Posterior cingulate gyrus (tissue), 11 donors: ENCODE measurements around the gene AKNA.
A peak's percentile ranks its signal among the peaks of the same experiment; 100 is the strongest.

Experiments used
- DNase-seq, 10 donors: peaks; one replicate each; pipeline versions ENCODE4 v3.0.0 to v3.0.0-alpha.2; 2020 to 2021; ENCODE audit warnings: mixed read lengths in 3 of 10
- intact Hi-C: fragments of 100-400 bp; cut with DNase I; formaldehyde crosslinking; loops from one replicate; pipeline ENCODE4 v1.15.1; 2023

The AKNA gene, protein sequence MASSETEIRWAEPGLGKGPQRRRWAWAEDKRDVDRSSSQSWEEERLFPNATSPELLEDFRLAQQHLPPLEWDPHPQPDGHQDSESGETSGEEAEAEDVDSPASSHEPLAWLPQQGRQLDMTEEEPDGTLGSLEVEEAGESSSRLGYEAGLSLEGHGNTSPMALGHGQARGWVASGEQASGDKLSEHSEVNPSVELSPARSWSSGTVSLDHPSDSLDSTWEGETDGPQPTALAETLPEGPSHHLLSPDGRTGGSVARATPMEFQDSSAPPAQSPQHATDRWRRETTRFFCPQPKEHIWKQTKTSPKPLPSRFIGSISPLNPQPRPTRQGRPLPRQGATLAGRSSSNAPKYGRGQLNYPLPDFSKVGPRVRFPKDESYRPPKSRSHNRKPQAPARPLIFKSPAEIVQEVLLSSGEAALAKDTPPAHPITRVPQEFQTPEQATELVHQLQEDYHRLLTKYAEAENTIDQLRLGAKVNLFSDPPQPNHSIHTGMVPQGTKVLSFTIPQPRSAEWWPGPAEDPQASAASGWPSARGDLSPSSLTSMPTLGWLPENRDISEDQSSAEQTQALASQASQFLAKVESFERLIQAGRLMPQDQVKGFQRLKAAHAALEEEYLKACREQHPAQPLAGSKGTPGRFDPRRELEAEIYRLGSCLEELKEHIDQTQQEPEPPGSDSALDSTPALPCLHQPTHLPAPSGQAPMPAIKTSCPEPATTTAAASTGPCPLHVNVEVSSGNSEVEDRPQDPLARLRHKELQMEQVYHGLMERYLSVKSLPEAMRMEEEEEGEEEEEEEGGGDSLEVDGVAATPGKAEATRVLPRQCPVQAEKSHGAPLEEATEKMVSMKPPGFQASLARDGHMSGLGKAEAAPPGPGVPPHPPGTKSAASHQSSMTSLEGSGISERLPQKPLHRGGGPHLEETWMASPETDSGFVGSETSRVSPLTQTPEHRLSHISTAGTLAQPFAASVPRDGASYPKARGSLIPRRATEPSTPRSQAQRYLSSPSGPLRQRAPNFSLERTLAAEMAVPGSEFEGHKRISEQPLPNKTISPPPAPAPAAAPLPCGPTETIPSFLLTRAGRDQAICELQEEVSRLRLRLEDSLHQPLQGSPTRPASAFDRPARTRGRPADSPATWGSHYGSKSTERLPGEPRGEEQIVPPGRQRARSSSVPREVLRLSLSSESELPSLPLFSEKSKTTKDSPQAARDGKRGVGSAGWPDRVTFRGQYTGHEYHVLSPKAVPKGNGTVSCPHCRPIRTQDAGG (N-terminal part only)

DNA sequence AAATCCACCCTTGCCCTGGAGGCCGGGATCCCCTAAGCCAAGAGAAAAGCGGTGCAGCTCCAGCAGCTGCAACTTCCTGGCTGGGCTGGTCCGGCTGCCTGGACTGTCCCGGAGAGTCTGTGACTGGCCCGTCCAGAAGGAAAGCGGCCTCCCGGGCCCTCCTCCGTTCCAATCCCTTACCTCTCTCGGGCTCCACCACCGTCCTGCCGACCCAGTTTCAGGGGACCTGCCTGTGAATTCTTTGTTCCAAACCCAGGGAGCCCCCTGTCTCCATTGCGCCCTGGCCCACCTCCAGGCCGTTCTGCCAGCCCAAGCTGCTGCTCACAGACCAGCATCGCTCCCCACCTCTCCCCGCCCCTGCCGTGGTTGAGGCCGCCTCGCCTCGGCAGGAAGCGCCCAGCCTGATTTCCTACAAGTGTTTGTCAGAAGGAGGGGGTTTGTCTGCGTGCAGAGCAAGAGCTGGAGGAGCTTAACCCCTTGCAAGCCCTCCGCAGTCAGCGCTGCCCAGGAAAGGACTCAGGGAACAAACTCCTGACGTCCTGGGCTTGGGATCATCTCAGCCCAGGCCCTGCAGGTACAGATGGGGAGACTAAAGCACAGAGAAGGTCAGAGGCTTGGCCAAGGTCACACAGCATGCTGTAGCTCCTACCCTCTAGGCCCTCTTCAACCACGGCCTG is at the start of gene AKNA:
Gene AKNA (minus strand): TSS at position 303 of the 677 bp plus-strand sequence. CDS start 6,649 bp downstream, outside the sequence.
- peak; percentile 58 to 96 (median 74) for DNase-seq
- intact Hi-C loops, result no loop called here

DNA sequence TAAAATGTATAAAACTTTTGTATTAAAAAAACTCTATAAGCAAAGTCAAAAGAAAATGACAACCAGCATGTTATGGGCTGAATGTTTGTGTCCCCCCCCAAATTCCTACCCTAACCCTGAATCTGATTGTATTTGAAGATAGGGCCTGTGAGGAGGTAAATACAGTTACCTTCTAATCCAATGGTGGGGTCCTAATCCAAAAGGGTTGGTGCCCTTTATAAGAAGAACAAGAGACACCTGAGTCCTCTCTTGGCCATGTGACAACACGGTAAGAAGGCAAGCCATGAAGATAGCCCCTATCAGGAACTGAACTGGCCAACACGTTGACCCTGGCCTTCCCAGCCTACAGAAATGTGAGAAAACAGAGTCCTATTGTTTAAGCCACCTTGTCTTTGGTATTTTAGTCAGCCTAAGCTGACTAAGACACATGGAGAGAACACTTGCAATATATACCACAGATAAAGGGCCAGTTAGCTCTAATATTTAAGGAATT is 49.7 kb upstream of the AKNA start:
- intact Hi-C loops, result loop anchor here (5.0 kb wide), 1 partner anchor 150 kb away; the partner anchor contains the start of gene ATP6V1G1
- DNase-seq, result no peak

DNA sequence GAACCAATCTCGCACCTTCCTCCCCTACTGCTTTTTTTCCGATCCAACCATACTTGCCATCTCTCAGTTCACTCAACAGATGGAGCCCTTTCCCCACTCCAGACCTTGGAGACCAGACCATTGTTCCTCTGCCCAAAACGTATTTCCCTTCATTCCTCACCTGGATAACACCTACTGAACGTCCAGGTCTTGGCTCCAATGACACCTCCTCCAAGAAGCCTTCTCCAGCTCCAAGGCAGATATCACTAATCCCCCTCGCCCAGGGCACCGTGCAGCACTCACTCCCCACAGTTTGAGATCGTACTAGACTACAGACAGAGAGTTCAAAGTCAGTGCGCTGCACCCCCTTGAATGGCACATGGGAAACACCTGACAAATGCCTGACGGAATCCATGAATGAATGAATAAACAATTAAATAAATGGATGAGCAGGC is 47.1 kb upstream of the AKNA start:
- intact Hi-C loops, result loop anchor here (1.0 to 5.0 kb wide), 3 partner anchors 72 to 218 kb away; partner anchors contain the start of gene ATP6V1G1
- peak in 4 of 10 donors; percentile 14 to 59 (median 34) for DNase-seq

DNA sequence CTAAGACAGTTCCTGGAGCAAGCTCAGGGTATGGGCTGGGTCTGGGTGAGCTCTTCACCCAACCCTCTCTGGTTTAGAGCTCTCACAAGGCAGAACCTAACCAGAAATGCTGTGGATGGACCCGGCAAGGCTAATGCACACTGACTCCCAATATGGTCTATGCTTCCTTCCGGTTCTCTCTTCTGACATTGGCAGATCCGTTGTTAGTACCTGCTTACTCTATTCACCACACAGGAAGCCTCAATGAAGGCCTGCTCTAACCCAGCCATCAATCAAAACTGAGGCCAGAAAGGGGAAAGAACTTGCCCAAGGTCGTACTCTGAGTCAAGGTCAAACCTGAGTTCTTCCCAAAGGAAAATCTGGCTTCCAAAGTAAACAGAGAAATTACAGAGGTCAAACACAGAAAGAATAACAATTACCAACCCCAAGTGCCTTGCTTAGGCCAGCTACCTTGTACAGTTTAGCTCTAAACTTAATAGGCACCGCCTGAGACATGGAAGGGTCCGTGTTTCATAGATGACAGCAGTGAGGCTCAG is 46.0 kb upstream of the AKNA start:
- DNase-seq, result no peak
- intact Hi-C loops, result loop anchor here (1.0 to 2.0 kb wide), 2 partner anchors 73 to 220 kb away; no protein-coding TSS in a partner anchor

DNA sequence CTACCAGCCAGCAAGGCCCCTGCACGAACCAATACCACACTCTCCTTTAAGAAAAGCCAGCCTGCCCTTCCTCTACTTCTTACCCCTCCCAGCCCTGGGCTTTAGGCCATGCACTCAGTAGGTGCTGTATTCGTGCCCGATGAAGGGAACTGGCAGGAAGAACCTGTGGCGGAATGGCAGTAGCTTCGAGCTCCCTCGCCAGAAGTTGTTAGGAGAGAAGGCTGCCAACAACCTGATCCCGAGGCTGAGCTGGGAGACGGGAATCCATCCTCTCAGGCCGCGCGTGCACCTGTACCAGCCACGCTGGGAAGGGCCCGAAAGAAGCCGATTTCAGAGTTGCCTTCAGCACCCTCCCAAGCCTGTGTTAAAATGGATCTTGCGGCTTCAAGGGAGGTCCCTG is 45.3 kb upstream of the AKNA start:
- intact Hi-C loops, result no loop called here
- DNase-seq, result peak in 1 of 10 donors; percentile 73

DNA sequence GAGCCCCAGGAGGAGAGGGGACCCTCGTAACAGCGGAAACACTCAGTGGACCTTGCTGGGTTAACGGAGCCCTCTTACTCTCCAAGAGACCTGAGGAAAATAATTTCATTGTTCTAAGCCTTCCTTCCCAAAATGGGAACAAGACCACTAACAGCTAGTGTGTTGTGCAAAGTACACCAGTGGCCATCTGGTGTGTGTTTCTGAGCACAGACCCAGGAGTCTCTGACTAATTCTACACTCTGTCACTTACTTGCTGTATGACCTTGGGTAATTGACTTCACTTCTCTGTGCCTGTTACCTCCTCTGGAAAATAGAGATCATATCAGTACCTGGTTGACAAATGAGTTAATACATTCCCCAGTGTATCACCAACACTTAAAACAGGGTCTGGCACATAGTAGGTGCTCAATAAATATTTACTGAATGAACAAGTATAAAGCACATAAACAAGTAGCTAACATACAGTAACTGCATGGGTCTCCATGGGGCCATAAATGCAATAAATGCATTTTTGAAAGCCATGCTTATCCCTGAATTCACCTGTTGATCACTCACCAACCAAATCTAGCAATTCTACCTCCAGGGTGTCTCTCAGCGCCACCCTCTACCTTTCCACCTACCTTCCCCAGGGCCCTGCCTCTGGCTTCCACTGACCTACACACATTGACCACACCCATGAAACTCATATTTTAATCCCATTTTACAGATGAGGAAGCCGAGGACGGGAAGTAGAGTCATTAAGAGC is 44.7 kb upstream of the AKNA start:
- no peak for DNase-seq
- intact Hi-C loops, result no loop called here

DNA sequence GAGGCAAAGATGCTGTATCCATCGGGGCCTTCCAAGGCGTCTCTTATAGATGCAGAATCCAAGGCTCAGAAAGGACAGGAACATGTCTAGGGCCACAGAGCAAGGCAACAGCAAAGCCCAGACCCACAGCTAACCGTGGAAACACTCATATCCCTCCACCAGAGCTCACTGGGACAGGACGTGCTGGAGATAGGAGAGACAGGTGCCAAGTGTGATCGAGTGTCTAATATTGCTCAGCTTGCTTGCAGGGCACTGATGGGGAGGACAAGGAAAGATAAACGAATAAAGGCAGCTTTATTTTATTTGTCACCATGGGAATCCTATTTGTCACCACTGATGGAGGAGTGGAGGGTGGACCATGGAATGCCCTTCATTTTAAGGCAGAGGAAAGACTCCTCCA is 44.0 kb upstream of the AKNA start:
- peak in 1 of 10 donors; percentile 16 for DNase-seq
- intact Hi-C loops, result no loop called here

DNA sequence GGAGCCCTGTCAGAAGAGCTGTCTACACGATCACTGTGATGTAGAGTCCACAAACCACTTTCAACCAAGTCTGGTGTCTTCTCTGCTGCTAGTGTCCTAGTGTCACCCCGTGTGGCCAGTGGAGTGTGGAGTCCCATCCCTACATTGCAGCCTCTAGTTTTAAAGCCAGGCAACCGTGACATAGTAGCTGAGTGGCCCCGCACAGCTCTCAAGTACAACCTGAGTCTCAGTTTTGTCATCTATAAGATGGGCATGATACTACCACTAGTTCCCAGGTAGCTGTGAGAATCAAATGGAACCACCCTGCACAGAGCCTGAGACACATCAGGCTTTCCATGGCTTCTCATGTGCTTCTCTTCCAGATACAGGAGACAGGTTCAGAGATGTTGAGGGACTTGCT is 43.2 kb upstream of the AKNA start:
- DNase-seq, result peak in 1 of 10 donors; percentile 55
- intact Hi-C loops, result no loop called here

DNA sequence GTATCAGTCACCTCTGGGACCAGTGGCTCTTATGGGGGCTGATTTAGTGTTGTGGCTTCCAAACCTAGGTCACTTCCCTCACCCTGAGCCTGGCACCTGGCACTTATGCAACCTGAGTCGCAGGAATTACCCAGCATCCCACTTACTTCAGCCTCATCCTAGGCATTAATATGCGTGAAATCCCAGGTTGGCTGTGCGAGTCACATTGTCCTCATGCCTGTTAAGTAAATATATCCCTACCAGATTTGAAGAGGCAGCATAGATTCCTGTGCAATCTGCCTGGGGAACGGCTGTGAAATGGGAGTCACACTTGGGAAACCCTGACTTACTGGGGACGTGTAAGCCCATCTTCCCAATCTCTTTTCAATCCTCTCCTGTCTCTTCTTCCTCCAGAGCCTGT is 42.7 kb upstream of the AKNA start:
- peak in 1 of 10 donors; percentile 24 for DNase-seq
- intact Hi-C loops, result no loop called here

DNA sequence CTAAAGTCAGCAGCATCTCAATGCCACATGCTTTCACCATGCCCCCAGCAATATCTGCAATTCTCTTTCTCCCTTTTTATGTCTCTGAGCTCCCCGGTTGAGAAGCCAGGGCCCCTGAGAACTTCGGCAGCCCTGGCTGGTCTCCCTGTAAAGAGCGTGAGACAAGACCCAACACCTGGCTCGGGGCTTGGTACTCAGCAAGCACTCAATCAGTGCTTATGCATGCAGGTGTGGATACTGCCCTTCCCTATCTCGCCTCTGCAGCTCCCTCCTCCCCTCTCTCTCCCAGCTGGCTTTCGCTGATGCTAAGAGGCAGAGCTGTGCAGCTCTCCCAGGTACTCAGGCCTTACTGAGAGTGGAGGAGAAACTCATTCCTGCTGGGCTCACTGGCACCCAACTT is 41.7 kb upstream of the AKNA start:
- intact Hi-C loops, result no loop called here
- peak in 1 of 10 donors; percentile 60 for DNase-seq

DNA sequence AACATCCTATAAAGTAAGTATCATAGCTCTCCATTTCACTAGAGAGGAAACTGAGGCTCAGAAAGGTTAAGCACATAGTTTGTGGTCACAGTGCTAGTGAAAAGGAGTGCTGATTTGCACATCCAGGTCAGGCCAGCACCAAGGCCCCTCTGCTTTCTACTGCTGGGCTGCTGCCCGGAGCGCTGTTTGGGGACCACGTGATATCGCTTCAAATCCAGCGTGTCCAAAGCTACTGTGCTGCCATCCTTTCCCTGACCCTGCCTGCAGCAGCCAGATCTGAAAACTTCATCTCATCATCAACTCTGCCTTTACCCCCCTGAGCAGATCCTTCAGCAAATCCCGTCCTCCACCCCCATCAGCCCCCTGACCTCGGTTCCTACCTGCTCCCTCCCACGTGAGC is 40.7 kb upstream of the AKNA start:
- intact Hi-C loops, result no loop called here
- DNase-seq, result peak in 2 of 10 donors; percentile 39 to 88

DNA sequence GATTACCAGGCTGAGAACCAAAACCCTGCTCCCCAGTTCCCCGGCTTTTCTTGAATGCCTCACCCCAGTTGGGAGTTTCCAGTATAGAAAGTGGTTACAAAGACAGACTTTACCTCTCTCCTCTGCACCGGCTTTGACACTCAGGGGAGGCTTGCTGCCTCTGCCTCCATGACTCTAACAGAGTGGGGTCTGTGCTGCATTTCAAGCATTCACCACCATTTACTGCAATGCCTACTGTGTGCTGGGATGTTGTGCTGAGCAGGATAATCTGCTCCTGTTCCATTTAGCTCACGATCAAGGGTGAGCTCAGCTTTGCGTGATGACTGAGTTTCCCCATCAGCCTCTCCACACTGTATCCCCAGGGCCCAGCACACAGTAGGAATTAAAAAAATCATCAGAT is 39.9 kb upstream of the AKNA start:
- intact Hi-C loops, result no loop called here
- peak in 1 of 10 donors; percentile 40 for DNase-seq

DNA sequence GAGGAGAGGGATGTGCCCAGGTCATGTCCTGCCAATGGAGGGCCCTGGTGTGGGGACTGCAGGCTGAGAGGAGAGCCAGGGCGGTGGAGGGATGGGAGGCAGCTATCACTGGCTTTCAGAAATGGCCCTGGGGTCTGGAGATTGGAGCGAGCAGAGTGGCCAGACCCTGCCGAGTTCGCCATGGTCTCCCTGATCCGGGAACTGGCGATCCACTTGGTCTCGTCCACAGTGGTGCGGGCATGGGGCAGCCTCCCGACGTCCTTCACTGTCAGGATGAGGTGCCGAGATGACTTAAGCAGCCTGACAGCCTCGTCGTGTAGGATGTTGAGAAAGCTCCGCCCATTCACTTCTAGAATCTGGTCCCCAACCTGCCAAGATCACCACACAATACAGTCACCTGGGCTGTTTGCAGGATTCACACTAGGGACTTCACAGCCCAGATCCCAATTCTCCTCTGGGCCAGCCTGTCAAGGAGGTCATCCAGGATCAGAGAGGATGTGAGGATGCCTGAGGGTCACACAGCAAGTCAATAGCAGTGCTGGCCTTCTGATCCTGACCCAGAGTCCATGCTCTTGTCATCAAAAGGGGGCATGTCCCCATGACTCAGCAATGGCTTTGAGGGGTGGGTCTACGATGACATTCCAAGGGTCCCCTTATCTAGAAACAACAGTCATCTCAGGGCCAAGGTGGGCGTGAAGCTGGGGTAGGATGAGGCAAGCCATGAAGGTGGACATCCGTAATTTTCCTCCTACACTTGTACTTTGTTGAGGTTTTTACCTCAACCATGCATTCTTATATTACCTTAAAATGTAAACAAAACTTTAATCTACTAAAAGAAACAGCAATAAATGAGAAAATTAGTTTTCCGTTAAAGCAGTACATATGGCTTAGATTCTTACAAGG is 38.5 kb upstream of the AKNA start:
- peak in 1 of 10 donors; percentile 75 for DNase-seq
- intact Hi-C loops, result no loop called here

DNA sequence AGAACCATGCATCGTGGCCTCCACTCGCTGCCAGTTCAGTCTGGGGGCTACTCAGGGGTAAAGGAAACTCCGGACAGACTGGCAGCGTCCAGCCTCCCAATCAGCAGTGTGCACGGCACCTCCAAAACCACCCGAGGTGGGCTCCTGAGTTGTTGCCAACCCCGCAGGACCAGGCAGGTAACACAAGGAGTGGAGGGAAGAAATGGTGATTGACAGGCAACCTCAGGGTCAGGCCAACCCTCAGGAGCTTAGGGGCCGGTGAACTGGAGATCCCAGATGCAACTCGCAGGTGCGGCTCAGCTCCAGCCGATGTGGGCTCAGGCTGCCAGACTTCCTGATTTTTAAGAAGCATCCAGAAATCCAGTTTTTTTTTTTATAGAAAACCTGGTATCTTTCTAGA is 37.3 kb upstream of the AKNA start:
- peak in 1 of 10 donors; percentile 45 for DNase-seq
- intact Hi-C loops, result no loop called here

DNA sequence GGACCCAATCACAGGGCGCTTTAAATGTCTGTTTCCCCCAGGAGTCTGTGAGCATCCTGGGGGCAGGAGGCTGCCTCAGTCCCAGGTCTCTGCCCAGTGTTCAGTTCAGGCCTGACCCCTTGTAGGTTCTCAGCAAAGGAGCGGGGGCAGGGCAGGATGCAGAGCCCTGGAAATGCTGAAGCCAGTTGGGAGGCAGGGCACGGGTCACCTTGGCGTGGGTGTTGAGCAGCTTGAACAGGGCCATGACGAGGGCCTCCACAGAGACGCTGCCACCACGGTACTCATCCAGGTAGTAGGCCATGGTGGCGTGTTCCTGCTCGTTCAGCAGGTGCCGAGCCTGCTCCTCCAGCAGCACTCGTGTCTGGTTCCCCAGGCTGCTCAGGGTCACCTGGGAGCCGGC is 36.3 kb upstream of the AKNA start:
- peak in 2 of 10 donors; percentile 60 to 70 for DNase-seq
- intact Hi-C loops, result no loop called here

DNA sequence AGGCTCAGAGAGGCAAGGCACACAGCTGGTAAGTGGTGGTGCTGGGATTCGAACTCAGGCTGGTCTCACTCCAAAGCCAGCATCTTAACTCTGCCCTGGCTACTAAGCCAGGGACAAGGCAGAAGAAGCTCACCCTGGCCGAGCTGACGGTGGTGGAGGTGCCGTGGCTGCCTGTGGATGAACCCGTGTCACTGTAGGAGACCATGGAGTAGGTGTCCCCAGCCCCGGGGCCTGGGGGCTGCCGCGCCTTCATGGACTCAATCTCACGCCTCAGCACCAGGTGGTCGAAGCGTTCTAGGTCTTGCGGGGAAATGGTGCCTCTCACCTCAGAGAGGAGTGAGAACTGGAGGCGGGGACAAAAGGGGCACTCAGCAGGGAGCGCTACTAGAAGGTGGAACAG is 35.4 kb upstream of the AKNA start:
- peak in 1 of 10 donors; percentile 74 for DNase-seq

DNA sequence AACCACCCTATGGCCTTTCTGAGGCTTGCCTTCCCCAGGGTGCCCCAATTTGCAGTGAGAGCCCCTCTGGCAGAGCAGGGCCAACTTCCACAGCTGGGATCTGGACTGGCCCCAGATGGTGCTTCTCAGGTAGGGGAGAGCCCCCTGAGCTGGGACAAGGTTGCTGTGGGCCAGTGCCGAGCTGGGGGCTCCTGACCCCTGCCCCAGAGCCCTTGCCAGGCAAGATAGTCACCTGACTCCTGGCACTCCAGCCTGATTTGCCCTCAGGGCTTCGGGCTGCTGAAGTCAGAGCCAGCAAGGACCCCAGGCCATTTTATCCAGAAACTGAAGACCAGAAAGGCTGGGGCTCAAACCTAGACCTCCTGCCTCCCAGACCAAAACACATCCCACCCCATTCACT is 33.4 kb upstream of the AKNA start:
- intact Hi-C loops, result no loop called here
- DNase-seq, result peak in 2 of 10 donors; percentile 30 to 71

More for the DNA sequence above, 35.4 kb upstream of the AKNA start:
- intact Hi-C loops, result no loop called here
